C4-2B (cell line): ENCODE results near the gene ST7.
"Not testable (repeated sequence)": the region's sequence is repeated elsewhere in the genome, so short reads cannot be mapped to it uniquely, and the experiment has no call there.

ENCODE experiments used
- H3K27ac ChIP-seq: fragments of 450-650 bp; 2 replicates; pipeline ENCODE4 v1.5.1; 2017
- ZFX ChIP-seq: fragments of 450-650 bp; IDR thresholded peaks from 2 replicates; pipeline ENCODE4 v1.6.1; 2017
- TF ChIP-seq, protein P1 (sequence below): fragments of 450-650 bp; conservative IDR thresholded peaks from 2 replicates; pipeline ENCODE4 v1.5.1; 2017; ENCODE audit warnings: mild to moderate bottlenecking

Gene ST7

DNA sequence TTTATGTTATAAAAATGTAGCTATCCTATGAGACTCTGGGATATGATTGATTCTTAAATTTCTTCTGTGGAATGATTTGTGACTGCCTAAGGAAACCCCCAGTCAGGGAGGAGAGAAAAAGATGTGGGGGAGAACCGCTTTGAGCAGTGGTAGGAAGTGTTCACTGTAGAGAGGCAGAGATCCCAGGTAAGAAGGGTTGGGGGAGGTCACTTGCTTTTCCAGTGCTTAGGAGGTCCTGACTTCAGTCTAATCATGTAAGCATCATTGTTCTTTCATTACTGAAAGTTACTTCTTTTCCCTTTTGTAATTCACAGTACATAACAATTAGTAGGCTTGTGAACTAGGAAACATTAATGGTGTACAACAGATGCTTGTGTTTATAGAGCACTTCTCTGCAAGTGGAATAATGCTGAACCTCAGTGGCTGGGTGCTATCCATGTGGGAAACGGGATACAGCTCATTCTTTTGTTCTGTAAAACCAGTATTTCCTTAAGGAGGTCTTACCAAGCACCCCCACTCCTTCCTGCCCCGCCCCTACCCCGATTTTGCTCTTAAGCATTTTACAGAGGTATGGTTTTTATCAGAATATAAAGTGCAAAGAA is 165.4 kb downstream of the ST7 start:
- TF ChIP-seq, protein P1, sequence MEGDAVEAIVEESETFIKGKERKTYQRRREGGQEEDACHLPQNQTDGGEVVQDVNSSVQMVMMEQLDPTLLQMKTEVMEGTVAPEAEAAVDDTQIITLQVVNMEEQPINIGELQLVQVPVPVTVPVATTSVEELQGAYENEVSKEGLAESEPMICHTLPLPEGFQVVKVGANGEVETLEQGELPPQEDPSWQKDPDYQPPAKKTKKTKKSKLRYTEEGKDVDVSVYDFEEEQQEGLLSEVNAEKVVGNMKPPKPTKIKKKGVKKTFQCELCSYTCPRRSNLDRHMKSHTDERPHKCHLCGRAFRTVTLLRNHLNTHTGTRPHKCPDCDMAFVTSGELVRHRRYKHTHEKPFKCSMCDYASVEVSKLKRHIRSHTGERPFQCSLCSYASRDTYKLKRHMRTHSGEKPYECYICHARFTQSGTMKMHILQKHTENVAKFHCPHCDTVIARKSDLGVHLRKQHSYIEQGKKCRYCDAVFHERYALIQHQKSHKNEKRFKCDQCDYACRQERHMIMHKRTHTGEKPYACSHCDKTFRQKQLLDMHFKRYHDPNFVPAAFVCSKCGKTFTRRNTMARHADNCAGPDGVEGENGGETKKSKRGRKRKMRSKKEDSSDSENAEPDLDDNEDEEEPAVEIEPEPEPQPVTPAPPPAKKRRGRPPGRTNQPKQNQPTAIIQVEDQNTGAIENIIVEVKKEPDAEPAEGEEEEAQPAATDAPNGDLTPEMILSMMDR, result no peak
- no peak for TF ChIP-seq ZFX
- no peak overlapping the region for H3K27ac ChIP-seq

DNA sequence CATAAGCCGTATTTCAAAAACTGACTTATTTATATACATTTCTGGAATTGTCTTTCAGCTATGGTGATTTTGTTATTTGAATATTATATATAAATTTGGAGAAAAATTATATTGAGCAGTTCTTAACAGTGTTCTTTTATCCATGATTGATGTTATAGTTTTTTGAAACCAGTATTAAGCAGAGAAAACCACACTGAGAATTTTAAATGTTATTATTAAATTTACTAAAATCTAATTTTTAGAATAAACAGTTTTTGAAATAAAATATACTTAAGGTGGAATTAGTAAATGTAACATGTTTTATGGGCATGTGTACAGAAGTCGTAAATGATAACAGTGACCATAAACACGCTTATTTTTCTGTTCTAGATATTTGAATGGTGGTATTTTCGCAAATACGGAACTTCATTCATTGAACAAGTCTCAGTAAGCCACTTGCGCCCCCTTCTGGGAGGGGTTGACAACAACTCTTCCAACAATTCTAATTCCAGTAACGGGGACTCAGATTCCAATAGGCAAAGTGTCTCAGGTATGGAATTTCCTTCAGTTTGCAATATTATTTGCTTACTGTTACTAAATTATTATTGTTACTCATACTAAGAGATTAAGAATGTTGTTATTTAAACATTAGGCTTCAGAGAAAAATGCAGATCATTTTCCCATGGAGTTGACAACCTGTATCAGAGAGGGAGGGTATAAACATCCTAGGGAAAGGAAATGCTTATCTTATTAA is 166.1 kb downstream of the ST7 start:
- H3K27ac ChIP-seq, result no peak overlapping the region
- TF ChIP-seq, protein P1, result peak; percentile 97
- no peak for TF ChIP-seq ZFX

DNA sequence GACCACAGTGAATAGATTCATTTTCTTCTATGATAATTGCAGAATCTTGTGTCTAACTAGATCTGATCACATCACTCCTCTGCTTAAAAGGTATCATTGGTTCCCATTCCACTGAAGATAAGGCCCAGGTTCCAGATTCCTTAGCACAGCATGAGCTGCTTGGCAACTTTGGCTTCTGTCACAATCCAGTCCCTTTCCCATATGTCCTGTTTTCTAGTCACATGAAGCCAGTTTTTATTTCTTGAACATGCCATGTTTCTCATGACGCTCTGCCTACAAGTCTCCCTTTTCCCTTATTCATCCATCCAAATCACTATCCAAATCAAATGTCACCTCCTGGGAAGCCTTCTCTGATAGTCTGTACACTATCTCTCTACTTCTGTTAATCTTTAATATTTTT is 167.0 kb downstream of the ST7 start:
- H3K27ac ChIP-seq, result not testable (repeated sequence)

DNA sequence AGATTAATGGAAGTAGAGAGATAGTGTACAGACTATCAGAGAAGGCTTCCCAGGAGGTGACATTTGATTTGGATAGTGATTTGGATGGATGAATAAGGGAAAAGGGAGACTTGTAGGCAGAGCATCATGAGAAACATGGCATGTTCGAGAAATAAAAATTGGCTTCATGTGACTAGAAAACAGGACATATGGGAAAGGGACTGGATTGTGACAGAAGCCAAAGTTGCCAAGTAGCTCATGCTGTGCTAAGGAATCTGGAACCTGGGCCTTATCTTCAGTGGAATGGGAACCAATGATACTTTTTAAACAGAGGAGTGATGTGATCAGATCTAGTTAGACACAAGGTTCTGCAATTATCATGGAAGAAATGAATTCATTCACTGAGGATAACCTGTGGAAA is 168.7 kb downstream of the ST7 start:
- H3K27ac ChIP-seq, result not testable (repeated sequence)

DNA sequence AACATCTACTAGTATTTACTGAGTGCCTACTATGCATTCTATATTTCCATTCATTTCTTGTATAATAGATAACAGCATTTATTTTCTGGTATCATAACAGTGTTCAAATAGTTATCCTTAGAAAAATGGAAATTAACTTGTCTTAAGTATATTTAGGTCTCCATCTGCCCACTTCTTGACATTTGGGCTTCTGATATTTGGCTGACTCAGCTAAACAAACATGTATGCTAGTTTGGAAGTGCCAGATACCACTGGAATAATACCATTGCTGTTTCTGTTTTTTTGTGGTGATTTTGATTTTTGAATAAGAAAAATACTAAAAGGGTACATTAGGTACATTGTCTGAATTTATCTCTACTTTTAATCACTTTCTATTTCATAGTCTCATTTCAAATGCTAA is 169.2 kb downstream of the ST7 start:
- TF ChIP-seq, protein P1, result no peak
- no peak for TF ChIP-seq ZFX
- H3K27ac ChIP-seq, result no peak overlapping the region

DNA sequence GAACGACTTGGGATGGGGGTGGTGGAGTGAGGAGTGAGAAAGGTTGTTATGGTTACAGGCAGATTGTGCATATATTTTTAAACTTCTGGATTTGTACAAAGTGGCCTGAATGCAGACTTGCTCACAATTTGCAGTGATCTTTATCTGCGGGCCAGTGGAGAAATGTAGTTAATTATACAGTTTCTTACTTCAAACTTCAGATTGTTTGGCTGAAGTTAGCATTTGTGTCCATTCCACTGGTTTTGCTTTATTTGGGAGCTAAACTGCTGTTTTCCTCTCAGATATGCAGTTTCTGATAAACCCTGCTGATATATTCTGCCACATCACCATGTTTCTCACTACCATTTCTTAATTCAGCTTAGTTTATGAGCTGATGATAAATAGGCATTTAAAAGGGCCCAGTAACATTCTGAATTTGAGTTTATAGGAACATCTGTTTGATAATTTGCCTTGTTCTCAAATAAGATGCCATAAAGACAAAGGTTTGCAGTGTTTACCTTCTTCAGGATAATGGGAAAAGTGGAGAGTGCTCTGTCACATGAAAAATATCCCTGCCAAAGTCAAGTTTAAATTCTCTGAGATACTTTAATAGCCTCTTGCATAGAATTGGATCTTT is 170.1 kb downstream of the ST7 start:
- TF ChIP-seq, protein P1, result no peak
- no peak for TF ChIP-seq ZFX
- no peak overlapping the region for H3K27ac ChIP-seq

DNA sequence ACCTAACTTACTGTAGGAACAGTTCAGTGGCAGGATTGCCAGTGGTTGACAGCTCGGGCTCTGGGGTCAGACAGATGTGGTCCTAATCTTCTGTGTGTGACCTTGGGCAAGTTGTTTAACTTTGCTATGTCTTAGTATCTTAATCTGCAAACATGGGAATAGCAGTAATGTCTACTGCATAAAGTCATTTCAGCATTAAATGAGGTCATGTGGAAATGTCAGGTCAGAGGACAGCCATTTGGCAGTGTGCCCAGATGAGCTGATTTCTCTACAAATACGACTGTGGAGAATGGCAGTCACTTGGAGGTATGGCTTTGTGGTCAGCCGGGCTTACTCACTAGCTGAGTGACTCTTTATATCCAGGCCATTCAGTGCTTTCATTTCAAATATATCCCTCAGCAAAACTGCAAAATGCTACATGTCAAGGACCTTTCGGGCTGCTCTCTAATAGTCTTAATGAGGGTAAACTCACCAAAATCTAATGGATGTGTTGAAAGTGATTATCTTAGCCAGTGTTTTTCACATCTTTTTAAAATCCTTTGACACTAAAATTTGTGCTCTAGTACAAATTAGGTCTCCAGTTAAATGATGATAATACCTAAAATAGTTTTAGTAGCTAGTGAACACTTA is 171.4 kb downstream of the ST7 start:
- TF ChIP-seq, protein P1, result no peak
- TF ChIP-seq ZFX, result no peak
- no peak overlapping the region for H3K27ac ChIP-seq

DNA sequence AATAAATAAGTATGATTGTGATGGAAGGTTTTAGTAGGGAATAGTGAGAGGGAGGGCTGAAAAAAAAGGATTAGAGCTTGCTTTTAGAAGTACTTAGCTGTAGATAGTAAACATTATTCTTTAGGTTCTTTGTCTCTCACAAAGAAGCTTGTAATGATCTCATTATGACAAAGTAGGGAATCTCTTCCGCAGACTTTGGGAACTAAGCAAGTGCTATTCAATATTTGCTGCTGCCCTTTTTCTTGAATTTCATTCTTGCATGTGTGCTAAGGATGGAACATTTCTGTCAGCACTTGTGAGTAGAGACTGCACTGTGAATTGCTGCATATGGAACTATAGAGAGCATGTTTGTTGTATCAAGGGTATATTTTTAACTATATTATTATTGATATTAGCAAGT is 173.4 kb downstream of the ST7 start:
- TF ChIP-seq, protein P1, result no peak
- H3K27ac ChIP-seq, result no peak overlapping the region
